ENCODE data around the gene PPARG. TPM values are rescaled to one million over a fixed set of nuclear protein-coding genes. Genes with fewer than 3 reads are reported as not detected.

Gene PPARG
- polyA plus RNA-seq, 1 donor (not counting 4 experiments of a cell fraction or from before 2014, with no cell fraction given): 3.1 TPM

GRCh38 chr3:12342151-12342550, 53.3 kb downstream of the PPARG start:
- H3K4me1 ChIP-seq (ENCODE audit: control insufficient read depth, extremely low read depth, insufficient read depth, low read length): peaks cover 19% of the 10 kb centered on the region
- H2AFZ ChIP-seq (ENCODE audit: control insufficient read depth, low read length): no peak overlapping the region
- no peak overlapping the region for H3K4me2 ChIP-seq (ENCODE audit: control insufficient read depth, extremely low read depth, insufficient read depth, low read depth, low read length)
- DNase-seq (ENCODE audit: low read depth, low spot score): no peak
- no peak for FAIRE-seq
- H3K9ac ChIP-seq (ENCODE audit: control insufficient read depth, extremely low read depth, insufficient read depth, low read length): no peak overlapping the region
- dilution Hi-C loops (cut with MboI; ENCODE audit: extremely low pct_ligation_motif_present, low sequenced_read_pairs): no loop called here
- no peak overlapping the region for H3K27ac ChIP-seq (ENCODE audit: control insufficient read depth, insufficient read depth, low read length)
- H3K4me3 ChIP-seq (ENCODE audit: control insufficient read depth in 2 of 3, extremely low read depth in 1 of 3, insufficient read depth in 2 of 3, low read depth in 1 of 3, low read length in 3 of 3): no peak overlapping the region
- H3K27me3 ChIP-seq (ENCODE audit: control insufficient read depth, extremely low read depth, insufficient read depth, low read length): no peaks in the 10 kb centered on the region
- TF ChIP-seq EZH2 (IDR thresholded peaks at IDR 0.05; ENCODE audit: low read length): no peak
- TF ChIP-seq, protein P1, sequence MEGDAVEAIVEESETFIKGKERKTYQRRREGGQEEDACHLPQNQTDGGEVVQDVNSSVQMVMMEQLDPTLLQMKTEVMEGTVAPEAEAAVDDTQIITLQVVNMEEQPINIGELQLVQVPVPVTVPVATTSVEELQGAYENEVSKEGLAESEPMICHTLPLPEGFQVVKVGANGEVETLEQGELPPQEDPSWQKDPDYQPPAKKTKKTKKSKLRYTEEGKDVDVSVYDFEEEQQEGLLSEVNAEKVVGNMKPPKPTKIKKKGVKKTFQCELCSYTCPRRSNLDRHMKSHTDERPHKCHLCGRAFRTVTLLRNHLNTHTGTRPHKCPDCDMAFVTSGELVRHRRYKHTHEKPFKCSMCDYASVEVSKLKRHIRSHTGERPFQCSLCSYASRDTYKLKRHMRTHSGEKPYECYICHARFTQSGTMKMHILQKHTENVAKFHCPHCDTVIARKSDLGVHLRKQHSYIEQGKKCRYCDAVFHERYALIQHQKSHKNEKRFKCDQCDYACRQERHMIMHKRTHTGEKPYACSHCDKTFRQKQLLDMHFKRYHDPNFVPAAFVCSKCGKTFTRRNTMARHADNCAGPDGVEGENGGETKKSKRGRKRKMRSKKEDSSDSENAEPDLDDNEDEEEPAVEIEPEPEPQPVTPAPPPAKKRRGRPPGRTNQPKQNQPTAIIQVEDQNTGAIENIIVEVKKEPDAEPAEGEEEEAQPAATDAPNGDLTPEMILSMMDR (optimal IDR thresholded peaks at IDR 0.05 in 1 of 3, IDR thresholded peaks at IDR 0.05 in 1 of 3, conservative IDR thresholded peaks at IDR 0.05 in 1 of 3; ENCODE audit: extremely low read depth in 1 of 3, insufficient read depth in 2 of 3, low read length in 3 of 3): no peak
- no peaks in the 10 kb centered on the region for H3K9me1 ChIP-seq (ENCODE audit: control insufficient read depth, extremely low read depth, insufficient read depth, low read length)
- no peaks in the 10 kb centered on the region for H3K9me3 ChIP-seq (ENCODE audit: control insufficient read depth, low read depth, low read length)
- no peaks in the 10 kb centered on the region for H3K36me3 ChIP-seq (ENCODE audit: control insufficient read depth in 2 of 2, extremely low read depth in 1 of 2, insufficient read depth in 2 of 2, low read length in 2 of 2)
- H3K79me2 ChIP-seq (ENCODE audit: control insufficient read depth, insufficient read depth, low read length): no peaks in the 10 kb centered on the region
- H4K20me1 ChIP-seq (ENCODE audit: control insufficient read depth, extremely low read depth, insufficient read depth, low read length): no peaks in the 10 kb centered on the region

GRCh38 chr3:12343047-12343501, 54.2 kb downstream of the PPARG start:
- H3K36me3 ChIP-seq (ENCODE audit: control insufficient read depth in 2 of 2, extremely low read depth in 1 of 2, insufficient read depth in 2 of 2, low read length in 2 of 2): no peaks in the 10 kb centered on the region
- no peak for TF ChIP-seq EZH2 (IDR thresholded peaks at IDR 0.05; ENCODE audit: low read length)
- TF ChIP-seq, protein P1 (optimal IDR thresholded peaks at IDR 0.05 in 1 of 3, IDR thresholded peaks at IDR 0.05 in 1 of 3, conservative IDR thresholded peaks at IDR 0.05 in 1 of 3; ENCODE audit: extremely low read depth in 1 of 3, insufficient read depth in 2 of 3, low read length in 3 of 3): no peak

More at GRCh38 chr3:12343047-12343501, 54.2 kb downstream of the PPARG start:
- Histone ChIP-seq H3K9ac (ENCODE audit: control insufficient read depth, extremely low read depth, insufficient read depth, low read length) (no peak overlapping the region), H3K4me2 (ENCODE audit: control insufficient read depth, extremely low read depth, insufficient read depth, low read depth, low read length) (no peak overlapping the region), H2AFZ (ENCODE audit: control insufficient read depth, low read length) (no peak overlapping the region), H3K4me1 (ENCODE audit: control insufficient read depth, extremely low read depth, insufficient read depth, low read length) (peaks cover 19% of the 10 kb centered on the region), H3K79me2 (ENCODE audit: control insufficient read depth, insufficient read depth, low read length) (no peaks in the 10 kb centered on the region), H4K20me1 (ENCODE audit: control insufficient read depth, extremely low read depth, insufficient read depth, low read length) (no peaks in the 10 kb centered on the region), H3K27ac (ENCODE audit: control insufficient read depth, insufficient read depth, low read length) (no peak overlapping the region), H3K27me3 (ENCODE audit: control insufficient read depth, extremely low read depth, insufficient read depth, low read length) (no peaks in the 10 kb centered on the region), H3K9me1 (ENCODE audit: control insufficient read depth, extremely low read depth, insufficient read depth, low read length) (no peaks in the 10 kb centered on the region), H3K9me3 (ENCODE audit: control insufficient read depth, low read depth, low read length) (no peaks in the 10 kb centered on the region), H3K4me3 (ENCODE audit: control insufficient read depth in 2 of 3, extremely low read depth in 1 of 3, insufficient read depth in 2 of 3, low read depth in 1 of 3, low read length in 3 of 3) (no peak overlapping the region)
- dilution Hi-C loops (cut with MboI; ENCODE audit: extremely low pct_ligation_motif_present, low sequenced_read_pairs): no loop called here
- FAIRE-seq: no peak
- DNase-seq (ENCODE audit: low read depth, low spot score): no peak
